GM19452 (cell line): Measurements from ENCODE around the gene PLEKHH1.

Source experiments
- ATAC-seq: cut with Tn5 transposase; IDR thresholded peaks from one replicate; pipeline ENCODE4 v1.9.1; 2021; ENCODE audit not compliant: unreplicated experiment

PLEKHH1 gene

GRCh38 chr14:67510121-67510520 lies 23.0 kb upstream of the PLEKHH1 start:
- no peak for ATAC-seq

- no peak for ATAC-seq
Observed at GRCh38 chr14:67510836-67511235, 22.3 kb upstream of the PLEKHH1 start.

- no peak for ATAC-seq
Observed at GRCh38 chr14:67512463-67513310, 20.4 kb upstream of the PLEKHH1 start.

GRCh38 chr14:67513631-67514108 lies 19.4 kb upstream of the PLEKHH1 start:
- no peak for ATAC-seq

GRCh38 chr14:67514203-67514607 lies 18.9 kb upstream of the PLEKHH1 start:
- ATAC-seq, result no peak

- peak; percentile 52 for ATAC-seq
Observed at GRCh38 chr14:67514650-67515385, 18.3 kb upstream of the PLEKHH1 start.

- ATAC-seq, result peak; percentile 51
Observed at GRCh38 chr14:67515386-67516079, 17.6 kb upstream of the PLEKHH1 start.

- ATAC-seq, result no peak
Observed at GRCh38 chr14:67516676-67517075, 16.4 kb upstream of the PLEKHH1 start.

- ATAC-seq, result no peak
Observed at GRCh38 chr14:67517083-67517482, 16.0 kb upstream of the PLEKHH1 start.

- ATAC-seq, result no peak
Observed at GRCh38 chr14:67519406-67519805, 13.7 kb upstream of the PLEKHH1 start.

- ATAC-seq, result no peak
Observed at GRCh38 chr14:67520482-67520881, 12.6 kb upstream of the PLEKHH1 start.

- no peak for ATAC-seq
Observed at GRCh38 chr14:67522270-67522669, 10.8 kb upstream of the PLEKHH1 start.

GRCh38 chr14:67523764-67524633 lies 9.1 kb upstream of the PLEKHH1 start:
- no peak for ATAC-seq

GRCh38 chr14:67524634-67524963 lies 8.5 kb upstream of the PLEKHH1 start:
- ATAC-seq, result no peak

- ATAC-seq, result no peak
Observed at GRCh38 chr14:67525389-67525788, 7.7 kb upstream of the PLEKHH1 start.

GRCh38 chr14:67526181-67526580 lies 6.9 kb upstream of the PLEKHH1 start:
- no peak for ATAC-seq

GRCh38 chr14:67526676-67527459 lies 6.2 kb upstream of the PLEKHH1 start:
- ATAC-seq, result no peak

- ATAC-seq, result no peak
Observed at GRCh38 chr14:67527756-67528155, 5.3 kb upstream of the PLEKHH1 start.

GRCh38 chr14:67528276-67528675 lies 4.8 kb upstream of the PLEKHH1 start:
- ATAC-seq, result no peak
